Measurements from ENCODE around the gene FXN. TPM values are rescaled to one million over a fixed set of nuclear protein-coding genes. Genes with fewer than 3 reads are reported as not detected.

FXN gene
- total RNA-seq, 1 experiment from 2014 or later = 17.8 TPM

GRCh38 chr9:69046723-69047122 lies 11.2 kb downstream of the FXN start:
- no peaks in the 10 kb centered on the region for H3K9me3 ChIP-seq (ENCODE audit: control insufficient read depth, insufficient read depth, low read depth, low read length)
- ChIA-PET POLR2A (no interaction called here), CTCF (no interaction called here)
- H3K27ac ChIP-seq (ENCODE audit: low read length) = no peak overlapping the region
- TF ChIP-seq REST (IDR thresholded peaks at IDR 0.05; ENCODE audit: insufficient read depth in 1 of 2, low read depth in 2 of 2, low read length in 1 of 2) (no peak), TCF7L2 (IDR thresholded peaks at IDR 0.05; ENCODE audit: low read depth, low read length) (no peak), CTCF (IDR thresholded peaks at IDR 0.05) (no peak), SIN3A (IDR thresholded peaks at IDR 0.05; ENCODE audit: borderline replicate concordance, insufficient read depth, low read depth, low read length) (no peak), POLR2AphosphoS5 (IDR thresholded peaks at IDR 0.05; ENCODE audit: low read depth, low read length) (no peak)
- H3K4me3 ChIP-seq (ENCODE audit: low read depth in 2 of 2, low read length in 2 of 2) = no peak overlapping the region
- no peaks in the 10 kb centered on the region for H3K27me3 ChIP-seq (ENCODE audit: control insufficient read depth, insufficient read depth, low read length)
- intact Hi-C loops (cut with micrococcal nuclease; ENCODE audit: unreplicated experiment) (no loop called here), in situ Hi-C loops (cut with HindIII; ENCODE audit: low pct_unique_long_range_greater_than_20kb, low sequenced_read_pairs) (no loop called here)
- no peak for DNase-seq (ENCODE audit: low read depth, low spot score)
- no TSS peak for BruUV-seq (replicated peaks)
- H3K4me1 ChIP-seq (ENCODE audit: control insufficient read depth, insufficient read depth, low read length) = no peaks in the 10 kb centered on the region
- no peaks in the 10 kb centered on the region for H3K36me3 ChIP-seq (ENCODE audit: control insufficient read depth, insufficient read depth, low read length)
- ATAC-seq = no peak

- BruUV-seq (replicated peaks) = no TSS peak
- TF ChIP-seq REST (IDR thresholded peaks at IDR 0.05; ENCODE audit: insufficient read depth in 1 of 2, low read depth in 2 of 2, low read length in 1 of 2) (no peak), SIN3A (IDR thresholded peaks at IDR 0.05; ENCODE audit: borderline replicate concordance, insufficient read depth, low read depth, low read length) (no peak), TCF7L2 (IDR thresholded peaks at IDR 0.05; ENCODE audit: low read depth, low read length) (no peak), CTCF (IDR thresholded peaks at IDR 0.05) (no peak), POLR2AphosphoS5 (IDR thresholded peaks at IDR 0.05; ENCODE audit: low read depth, low read length) (no peak)
- Histone ChIP-seq H3K36me3 (ENCODE audit: control insufficient read depth, insufficient read depth, low read length) (no peaks in the 10 kb centered on the region), H3K27ac (ENCODE audit: low read length) (no peak overlapping the region), H3K27me3 (ENCODE audit: control insufficient read depth, insufficient read depth, low read length) (no peaks in the 10 kb centered on the region), H3K4me3 (ENCODE audit: low read depth in 2 of 2, low read length in 2 of 2) (no peak overlapping the region), H3K4me1 (ENCODE audit: control insufficient read depth, insufficient read depth, low read length) (no peaks in the 10 kb centered on the region), H3K9me3 (ENCODE audit: control insufficient read depth, insufficient read depth, low read depth, low read length) (no peaks in the 10 kb centered on the region)
- intact Hi-C loops (cut with micrococcal nuclease; ENCODE audit: unreplicated experiment) (no loop called here), in situ Hi-C loops (cut with HindIII; ENCODE audit: low pct_unique_long_range_greater_than_20kb, low sequenced_read_pairs) (no loop called here)
- CTCF ChIA-PET = no interaction called here
- no peak for DNase-seq (ENCODE audit: low read depth, low spot score)
- no peak for ATAC-seq
- POLR2A ChIA-PET = no interaction called here
Measured at GRCh38 chr9:69047371-69047770, 11.8 kb downstream of the FXN start.

All from Panc1 (cell line).